ENCODE measurements around the gene FOXP4. TPM values are rescaled to one million over a fixed set of nuclear protein-coding genes. Genes with fewer than 3 reads are reported as not detected.

FOXP4 gene
- total RNA-seq, 1 experiment from 2014 or later = 26.0 TPM

DNA sequence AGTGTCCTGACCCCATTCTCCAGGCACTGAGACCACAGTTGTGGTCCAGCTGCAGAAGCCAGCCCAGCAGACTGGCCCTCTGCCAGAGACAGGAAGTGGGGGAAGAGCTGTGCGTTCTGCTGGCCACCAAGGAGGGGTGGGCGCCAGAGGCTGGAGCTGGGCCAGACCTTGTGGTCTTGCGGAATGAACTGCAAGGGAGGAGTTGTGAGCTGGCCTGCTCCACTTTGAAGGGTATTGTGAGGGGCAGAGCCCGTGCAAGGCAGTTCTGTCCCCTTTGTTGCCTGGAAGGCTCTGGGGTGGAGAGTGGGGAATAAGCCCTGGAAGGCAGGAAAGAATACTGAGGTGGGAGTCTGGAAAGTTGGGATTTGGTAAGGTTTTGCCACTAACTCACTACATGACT, 88.5 kb downstream of the FOXP4 start:
- CTCF ChIA-PET = no interaction called here

DNA sequence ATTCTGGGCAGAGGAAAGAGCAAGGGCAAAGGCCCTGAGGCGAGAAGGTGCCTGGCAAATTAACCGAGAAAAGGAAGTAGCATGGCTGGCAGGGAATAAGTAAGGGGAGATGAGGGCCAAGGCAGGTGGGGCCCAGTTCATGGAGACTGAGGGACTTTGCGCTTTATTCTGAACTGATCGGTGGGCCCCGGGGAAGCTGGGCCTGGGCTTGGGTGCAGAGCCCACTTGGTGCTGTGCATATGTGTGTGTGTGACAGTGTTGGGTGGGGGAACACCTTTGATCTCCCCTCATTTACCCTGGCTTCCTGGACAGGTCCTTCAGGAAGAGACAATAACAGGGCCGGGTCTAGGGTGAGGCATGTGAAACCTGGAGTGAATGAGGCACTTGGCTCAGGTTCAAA, 89.2 kb downstream of the FOXP4 start:
- Histone ChIP-seq H4K20me1 (ENCODE audit: insufficient read depth) (no peaks in the 10 kb centered on the region), H2AFZ (no peak overlapping the region), H3K27ac (no peak overlapping the region), H3K4me1 (replicated peaks; ENCODE audit: insufficient read depth) (peaks cover 12% of the 10 kb centered on the region), H3K36me3 (ENCODE audit: low read depth) (no peaks in the 10 kb centered on the region), H3K4me3 (no peak overlapping the region), H3K27me3 (ENCODE audit: insufficient read depth, low read depth) (no peaks in the 10 kb centered on the region), H3K79me2 (ENCODE audit: low read depth) (no peaks in the 10 kb centered on the region), H3F3A (ENCODE audit: insufficient read depth, low read depth) (no peaks in the 10 kb centered on the region), H3K4me2 (no peak overlapping the region), H3K9me2 (ENCODE audit: insufficient read depth) (no peaks in the 10 kb centered on the region), H3K9me3 (ENCODE audit: insufficient read depth, low read depth) (no peaks in the 10 kb centered on the region)
- ChIA-PET POLR2A (ENCODE audit: unreplicated experiment) (no interaction called here), CTCF (no interaction called here)
- DNase-seq = no peak
- TF ChIP-seq, protein P1, sequence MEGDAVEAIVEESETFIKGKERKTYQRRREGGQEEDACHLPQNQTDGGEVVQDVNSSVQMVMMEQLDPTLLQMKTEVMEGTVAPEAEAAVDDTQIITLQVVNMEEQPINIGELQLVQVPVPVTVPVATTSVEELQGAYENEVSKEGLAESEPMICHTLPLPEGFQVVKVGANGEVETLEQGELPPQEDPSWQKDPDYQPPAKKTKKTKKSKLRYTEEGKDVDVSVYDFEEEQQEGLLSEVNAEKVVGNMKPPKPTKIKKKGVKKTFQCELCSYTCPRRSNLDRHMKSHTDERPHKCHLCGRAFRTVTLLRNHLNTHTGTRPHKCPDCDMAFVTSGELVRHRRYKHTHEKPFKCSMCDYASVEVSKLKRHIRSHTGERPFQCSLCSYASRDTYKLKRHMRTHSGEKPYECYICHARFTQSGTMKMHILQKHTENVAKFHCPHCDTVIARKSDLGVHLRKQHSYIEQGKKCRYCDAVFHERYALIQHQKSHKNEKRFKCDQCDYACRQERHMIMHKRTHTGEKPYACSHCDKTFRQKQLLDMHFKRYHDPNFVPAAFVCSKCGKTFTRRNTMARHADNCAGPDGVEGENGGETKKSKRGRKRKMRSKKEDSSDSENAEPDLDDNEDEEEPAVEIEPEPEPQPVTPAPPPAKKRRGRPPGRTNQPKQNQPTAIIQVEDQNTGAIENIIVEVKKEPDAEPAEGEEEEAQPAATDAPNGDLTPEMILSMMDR (conservative IDR thresholded peaks at IDR 0.05) = no peak
- TF ChIP-seq EZH2 (IDR thresholded peaks at IDR 0.05; ENCODE audit: low read depth) = no peak
- BruUV-seq (replicated peaks) = no TSS peak
- intact Hi-C loops (cut with micrococcal nuclease; ENCODE audit: unreplicated experiment) = no loop called here

More for the DNA sequence above, 88.5 kb downstream of the FOXP4 start:
- Histone ChIP-seq H3K27me3 (ENCODE audit: insufficient read depth, low read depth) (no peaks in the 10 kb centered on the region), H3K9me3 (ENCODE audit: insufficient read depth, low read depth) (no peaks in the 10 kb centered on the region), H3K4me1 (replicated peaks; ENCODE audit: insufficient read depth) (peaks cover 12% of the 10 kb centered on the region), H3K27ac (no peak overlapping the region), H3K36me3 (ENCODE audit: low read depth) (no peaks in the 10 kb centered on the region), H3K79me2 (ENCODE audit: low read depth) (no peaks in the 10 kb centered on the region), H2AFZ (no peak overlapping the region), H3F3A (ENCODE audit: insufficient read depth, low read depth) (no peaks in the 10 kb centered on the region), H3K4me3 (no peak overlapping the region), H3K4me2 (no peak overlapping the region), H3K9me2 (ENCODE audit: insufficient read depth) (no peaks in the 10 kb centered on the region), H4K20me1 (ENCODE audit: insufficient read depth) (no peaks in the 10 kb centered on the region)
- POLR2A ChIA-PET (ENCODE audit: unreplicated experiment) = no interaction called here
- DNase-seq = no peak
- intact Hi-C loops (cut with micrococcal nuclease; ENCODE audit: unreplicated experiment) = no loop called here
- TF ChIP-seq, protein P1 (conservative IDR thresholded peaks at IDR 0.05) = no peak
- no peak for TF ChIP-seq EZH2 (IDR thresholded peaks at IDR 0.05; ENCODE audit: low read depth)
- no TSS peak for BruUV-seq (replicated peaks)

DNA sequence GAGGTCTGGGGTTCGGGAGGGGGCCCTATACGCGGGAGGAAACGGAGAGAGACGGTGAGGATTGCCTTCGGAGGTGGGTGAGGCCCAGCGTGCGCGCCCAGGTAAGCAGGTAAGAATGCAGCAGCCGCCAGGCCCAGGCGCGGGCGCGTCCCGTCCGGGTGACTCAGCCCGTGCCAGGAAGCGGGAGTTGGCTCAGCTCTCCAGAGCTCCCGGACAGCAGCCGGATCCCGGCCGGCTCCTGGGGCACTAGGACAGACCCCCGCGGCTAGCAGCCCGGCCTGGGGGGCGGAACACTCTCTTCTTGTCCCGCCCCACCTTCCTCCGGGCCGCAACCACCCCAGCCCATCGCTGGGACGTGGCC, 90.6 kb downstream of the FOXP4 start:
- Histone ChIP-seq H4K20me1 (ENCODE audit: insufficient read depth) (no peaks in the 10 kb centered on the region), H3K27me3 (ENCODE audit: insufficient read depth, low read depth) (no peaks in the 10 kb centered on the region), H3F3A (ENCODE audit: insufficient read depth, low read depth) (no peaks in the 10 kb centered on the region), H3K9me3 (ENCODE audit: insufficient read depth, low read depth) (no peaks in the 10 kb centered on the region), H3K36me3 (ENCODE audit: low read depth) (no peaks in the 10 kb centered on the region), H3K79me2 (ENCODE audit: low read depth) (no peaks in the 10 kb centered on the region), H3K4me3 (peak overlapping the region; percentile 85), H2AFZ (peak overlapping the region; percentile 87), H3K4me2 (peak overlapping the region; percentile 84), H3K27ac (peak overlapping the region; percentile 58), H3K9me2 (ENCODE audit: insufficient read depth) (no peaks in the 10 kb centered on the region), H3K4me1 (replicated peaks; ENCODE audit: insufficient read depth) (peaks cover 12% of the 10 kb centered on the region)
- ChIA-PET POLR2A (ENCODE audit: unreplicated experiment) (no interaction called here), CTCF (no interaction called here)
- DNase-seq = peak; percentile 73 to 86
- intact Hi-C loops (cut with micrococcal nuclease; ENCODE audit: unreplicated experiment) = loop anchor here (1.0 kb wide), 1 partner anchor 43 kb away; no protein-coding TSS in a partner anchor
- TF ChIP-seq, protein P1 (conservative IDR thresholded peaks at IDR 0.05) = no peak
- TF ChIP-seq EZH2 (IDR thresholded peaks at IDR 0.05; ENCODE audit: low read depth) = no peak
- no TSS peak for BruUV-seq (replicated peaks)
